Skeletal muscle tissue (tissue), 4 donors: ENCODE measurements around the gene ROBO1. TPM values are rescaled to one million over a fixed set of nuclear protein-coding genes. Genes with fewer than 3 reads are reported as not detected.

ENCODE experiments used
- H3K27ac ChIP-seq: one replicate; pipeline ENCODE4 v1.7.0; 2013; ENCODE audit warnings: mild to moderate bottlenecking, low read depth, low read length, inconsistent platforms
- H3K27me3 ChIP-seq, 3 donors: one replicate each; pipeline ENCODE4 v1.7.0; 2013; ENCODE audit warnings: low read length in 3 of 3; ENCODE audit not compliant: control insufficient read depth in 3 of 3, insufficient read depth in 3 of 3
- H3K36me3 ChIP-seq, 3 donors: one replicate each; pipeline ENCODE4 v1.7.0; 2013; ENCODE audit warnings: low read length in 3 of 3; ENCODE audit not compliant: control insufficient read depth in 3 of 3, insufficient read depth in 3 of 3
- H3K4me1 ChIP-seq, 3 donors: one replicate each; pipeline ENCODE4 v1.7.0; 2013; ENCODE audit warnings: low read length in 3 of 3, mild to moderate bottlenecking in 3 of 3; ENCODE audit not compliant: control insufficient read depth in 3 of 3, insufficient read depth in 3 of 3
- H3K4me3 ChIP-seq, 3 donors: one replicate each; pipeline ENCODE4 v1.7.0; 2013; ENCODE audit warnings: low read length in 3 of 3
- H3K9ac ChIP-seq, 3 donors: one replicate each; pipeline ENCODE4 v1.7.0; 2013; ENCODE audit warnings: low read length in 3 of 3, mild to moderate bottlenecking in 3 of 3, moderate library complexity in 2 of 3, low read depth in 1 of 3
- H3K9me3 ChIP-seq, 3 donors: one replicate each; pipeline ENCODE4 v1.7.0; 2013; ENCODE audit warnings: low read length in 3 of 3; ENCODE audit not compliant: control insufficient read depth in 3 of 3
- total RNA-seq: library from RNA; depleted of rRNA; stranded (reverse); fragments of >200 nt; gene quantifications from one replicate; pipeline ENCODE4 v1.2.3, GENCODE V29; 2014
- donor health status: Osteomylitis.

Gene ROBO1
- total RNA-seq, 1 donor from 2014 or later, result 20.4 TPM

DNA sequence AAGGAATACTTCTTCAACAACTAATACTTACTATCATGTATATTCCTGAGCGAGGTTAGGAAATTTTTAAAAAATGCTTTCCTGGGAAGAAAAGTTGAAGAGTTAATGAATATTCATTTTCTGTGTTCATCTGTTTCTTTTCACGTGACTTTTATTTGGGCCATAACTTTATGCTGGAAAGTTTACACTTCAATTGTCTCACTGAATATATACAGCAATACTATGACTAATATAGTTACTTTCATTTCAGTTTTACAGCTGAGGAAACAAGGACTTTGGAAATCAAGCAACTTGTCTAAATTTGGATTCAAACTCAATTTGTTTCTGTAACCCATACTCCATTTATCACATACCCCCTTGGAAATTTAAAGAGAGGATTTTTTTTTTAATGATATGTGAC is 894.2 kb downstream of the ROBO1 start:
- H3K36me3 ChIP-seq, result no peaks in the 10 kb centered on the region
- H3K4me3 ChIP-seq, result no peak overlapping the region
- no peaks in the 10 kb centered on the region for H3K4me1 ChIP-seq
- H3K27me3 ChIP-seq, result no peaks in the 10 kb centered on the region
- no peaks in the 10 kb centered on the region for H3K9me3 ChIP-seq
- H3K27ac ChIP-seq, result no peak overlapping the region
- H3K9ac ChIP-seq, result no peak overlapping the region

DNA sequence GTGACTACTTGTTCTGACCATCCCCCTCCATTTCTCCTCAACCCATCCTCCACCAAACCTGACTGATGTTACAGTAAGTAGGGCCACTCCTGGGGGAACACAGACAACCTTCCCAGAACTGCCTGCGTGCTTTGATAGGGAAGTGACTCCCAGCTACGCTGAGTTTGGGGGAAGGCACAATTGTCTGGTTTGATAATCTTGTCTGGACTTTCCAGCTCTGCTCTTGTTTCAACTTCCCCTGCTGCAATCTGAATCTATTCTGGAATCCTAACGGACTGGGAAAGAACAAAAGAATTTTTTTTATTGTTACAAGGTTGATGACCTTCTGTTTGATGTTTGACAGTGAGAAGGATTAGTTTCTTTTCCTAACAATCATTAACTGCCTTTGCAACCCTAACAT is 895.6 kb downstream of the ROBO1 start:
- H3K4me3 ChIP-seq, result no peak overlapping the region
- H3K4me1 ChIP-seq, result no peaks in the 10 kb centered on the region
- H3K27ac ChIP-seq, result no peak overlapping the region
- H3K9me3 ChIP-seq, result no peaks in the 10 kb centered on the region
- H3K27me3 ChIP-seq, result no peaks in the 10 kb centered on the region
- no peaks in the 10 kb centered on the region for H3K36me3 ChIP-seq
- no peak overlapping the region for H3K9ac ChIP-seq

DNA sequence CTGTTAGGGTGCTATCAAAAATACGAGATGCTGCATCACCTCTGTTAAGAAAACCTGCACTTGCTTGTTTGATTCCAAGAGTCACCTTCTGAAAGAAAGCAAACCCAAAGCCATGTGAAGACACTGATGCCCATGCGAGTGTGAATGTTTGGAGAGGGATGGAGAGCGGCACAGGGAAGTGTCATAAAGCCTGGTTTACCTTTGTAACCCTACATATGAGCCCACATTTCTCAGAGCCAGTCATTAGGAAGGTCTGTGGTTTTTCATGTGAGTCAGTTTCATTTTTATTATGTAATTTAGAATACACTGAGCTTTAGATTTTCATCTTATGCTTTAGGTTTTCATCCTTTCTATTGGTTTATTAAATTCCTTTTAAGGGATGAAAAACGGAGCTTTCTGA is 896.8 kb downstream of the ROBO1 start:
- H3K9ac ChIP-seq, result no peak overlapping the region
- H3K27ac ChIP-seq, result no peak overlapping the region
- H3K4me3 ChIP-seq, result no peak overlapping the region
- no peaks in the 10 kb centered on the region for H3K27me3 ChIP-seq
- H3K36me3 ChIP-seq, result no peaks in the 10 kb centered on the region
- H3K4me1 ChIP-seq, result peaks cover 0 to 2% (median 0%) of the 10 kb centered on the region in 3 donors
- H3K9me3 ChIP-seq, result no peaks in the 10 kb centered on the region

DNA sequence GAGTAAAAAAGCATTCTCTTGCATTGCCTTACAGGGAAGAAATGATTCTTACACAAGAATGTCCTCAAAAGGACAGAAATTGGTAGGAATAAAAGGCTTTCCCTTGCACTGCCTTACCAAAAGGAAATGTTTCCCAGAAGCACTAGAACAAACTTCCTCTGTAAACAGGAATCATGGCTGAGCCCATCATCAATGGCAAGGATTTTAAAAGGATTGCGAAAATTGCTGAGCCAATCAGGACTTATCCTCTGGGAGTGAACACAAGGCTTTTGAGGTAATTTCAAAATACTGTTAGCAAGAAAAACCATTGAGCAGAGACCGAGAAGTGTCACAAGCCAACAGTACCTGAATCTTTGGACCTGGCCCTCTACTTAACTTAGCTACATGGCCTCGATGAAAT is 897.3 kb downstream of the ROBO1 start:
- Histone ChIP-seq H3K9me3 (no peaks in the 10 kb centered on the region), H3K36me3 (no peaks in the 10 kb centered on the region), H3K4me3 (no peak overlapping the region), H3K27me3 (no peaks in the 10 kb centered on the region), H3K9ac (no peak overlapping the region), H3K4me1 (peaks cover 0 to 2% (median 0%) of the 10 kb centered on the region in 3 donors), H3K27ac (no peak overlapping the region)

GRCh38 chr3:78868570-78868969 is 899.2 kb downstream of the ROBO1 start:
- Histone ChIP-seq H3K4me3 (no peak overlapping the region), H3K27ac (no peak overlapping the region), H3K4me1 (peaks cover 0 to 2% (median 0%) of the 10 kb centered on the region in 3 donors), H3K9me3 (no peaks in the 10 kb centered on the region), H3K27me3 (no peaks in the 10 kb centered on the region), H3K9ac (no peak overlapping the region), H3K36me3 (no peaks in the 10 kb centered on the region)

DNA sequence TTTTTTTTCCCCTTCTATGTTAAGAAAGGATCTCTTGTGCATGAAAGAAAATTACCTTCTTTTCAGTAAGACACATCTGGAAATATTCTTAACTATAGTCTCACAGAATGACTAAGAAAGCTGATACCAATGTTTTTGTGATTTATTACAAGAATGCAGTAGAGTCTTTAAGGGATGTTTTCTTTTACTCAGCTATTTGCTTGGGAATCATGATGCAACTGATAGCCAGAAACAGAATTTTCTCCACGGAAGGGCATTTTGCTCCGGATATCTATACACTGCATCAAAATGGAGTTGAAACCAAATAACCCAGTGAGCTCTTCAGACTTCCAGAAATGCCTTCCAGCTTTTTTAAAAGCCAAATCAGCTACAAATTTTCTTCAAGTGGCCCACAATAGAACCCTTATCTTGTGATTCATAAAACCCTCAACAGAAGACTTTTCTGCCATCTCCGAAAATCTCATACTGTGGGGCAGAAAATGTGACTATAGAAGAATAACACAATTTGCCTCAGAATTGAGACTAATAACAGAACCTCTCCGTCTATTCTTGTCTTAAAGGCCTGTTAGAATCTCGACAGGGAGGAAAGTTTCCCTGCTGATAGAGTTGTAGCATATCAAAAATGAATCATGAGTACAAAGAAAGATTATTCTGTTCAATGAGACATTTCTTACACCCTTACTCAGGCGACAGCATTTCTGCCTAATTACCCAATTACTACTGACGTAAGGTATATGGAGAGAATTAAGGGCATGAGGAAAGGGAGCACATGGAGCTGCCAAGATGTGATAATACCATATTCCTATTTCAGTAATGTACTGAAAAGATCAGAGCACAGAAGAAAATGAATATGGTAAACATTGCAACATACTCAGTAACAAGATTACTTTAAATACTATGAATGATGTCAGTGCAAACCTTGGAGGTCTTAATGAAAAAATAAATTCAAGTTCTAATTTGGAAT is 900.1 kb downstream of the ROBO1 start:
- Histone ChIP-seq H3K36me3 (no peaks in the 10 kb centered on the region), H3K9me3 (no peaks in the 10 kb centered on the region), H3K4me1 (peaks cover 0 to 2% (median 0%) of the 10 kb centered on the region in 3 donors), H3K4me3 (no peak overlapping the region), H3K27me3 (no peaks in the 10 kb centered on the region), H3K27ac (no peak overlapping the region), H3K9ac (no peak overlapping the region)

- H3K27me3 ChIP-seq, result no peaks in the 10 kb centered on the region
- no peaks in the 10 kb centered on the region for H3K36me3 ChIP-seq
- H3K27ac ChIP-seq, result no peak overlapping the region
- no peak overlapping the region for H3K9ac ChIP-seq
- peaks cover 0 to 2% (median 0%) of the 10 kb centered on the region in 3 donors for H3K4me1 ChIP-seq
- no peak overlapping the region for H3K4me3 ChIP-seq
- H3K9me3 ChIP-seq, result no peaks in the 10 kb centered on the region
These were observed 904.2 kb downstream of the ROBO1 start for GRCh38 chr3:78863306-78864203.

DNA sequence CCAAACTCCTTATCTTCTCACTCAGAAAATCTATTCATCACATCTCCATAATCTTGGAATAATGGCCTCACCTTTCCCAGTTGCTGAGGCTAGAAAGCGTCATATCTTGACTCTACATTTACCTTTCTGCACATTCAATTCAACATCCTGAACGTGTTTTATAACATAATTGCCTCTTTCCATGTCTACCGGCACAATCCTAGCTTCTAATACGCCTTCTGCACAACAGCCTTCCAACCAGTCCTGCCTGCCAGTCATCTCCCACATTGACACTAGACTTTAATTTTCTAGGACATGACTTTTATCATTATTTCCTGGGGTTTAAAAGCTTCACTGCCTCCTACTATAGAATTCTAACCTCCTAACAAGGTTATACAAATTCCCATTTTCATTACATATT is 906.6 kb downstream of the ROBO1 start:
- H3K9ac ChIP-seq, result no peak overlapping the region
- no peaks in the 10 kb centered on the region for H3K9me3 ChIP-seq
- no peaks in the 10 kb centered on the region for H3K4me1 ChIP-seq
- no peak overlapping the region for H3K27ac ChIP-seq
- H3K4me3 ChIP-seq, result no peak overlapping the region
- no peaks in the 10 kb centered on the region for H3K36me3 ChIP-seq
- H3K27me3 ChIP-seq, result no peaks in the 10 kb centered on the region

GRCh38 chr3:78860567-78860966 is 907.2 kb downstream of the ROBO1 start:
- H3K27me3 ChIP-seq, result no peaks in the 10 kb centered on the region

DNA sequence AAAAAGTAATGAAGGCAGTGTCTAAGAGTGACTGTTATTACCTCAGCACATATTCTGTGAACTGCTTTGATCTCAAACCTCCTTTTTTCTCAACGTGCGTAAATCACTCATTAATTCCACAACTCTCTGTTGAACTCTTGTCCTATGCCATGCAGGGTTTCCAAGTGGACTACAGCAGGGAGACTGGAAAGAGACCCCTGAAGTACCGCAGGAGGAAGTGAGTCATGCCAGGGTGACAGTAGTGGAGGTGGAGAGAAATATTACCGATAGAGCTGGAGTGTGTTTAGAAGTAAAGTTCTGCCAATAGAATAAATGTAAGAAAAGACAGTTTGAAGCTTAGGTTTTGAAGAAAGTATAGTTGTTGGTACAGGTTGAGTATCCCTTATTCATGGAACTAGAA is 908.9 kb downstream of the ROBO1 start:
- Histone ChIP-seq H3K4me3 (no peak overlapping the region), H3K36me3 (no peaks in the 10 kb centered on the region), H3K27ac (no peak overlapping the region), H3K9ac (no peak overlapping the region), H3K4me1 (no peaks in the 10 kb centered on the region), H3K27me3 (no peaks in the 10 kb centered on the region), H3K9me3 (no peaks in the 10 kb centered on the region)

More at GRCh38 chr3:78860567-78860966, 907.2 kb downstream of the ROBO1 start:
- Histone ChIP-seq H3K9ac (no peak overlapping the region), H3K4me3 (no peak overlapping the region), H3K4me1 (no peaks in the 10 kb centered on the region), H3K9me3 (no peaks in the 10 kb centered on the region), H3K36me3 (no peaks in the 10 kb centered on the region), H3K27ac (no peak overlapping the region)
